Ovary (tissue), 3 donors: ENCODE data around the gene CMTM4.

Experiments
- CTCF ChIP-seq, 3 donors: fragments of 450-650 bp in 2 of 3; fragments of 200-600 bp in 1 of 3; IDR thresholded peaks; one replicate each; pipeline versions ENCODE4 v1.5.1 to v1.8.0; 2016 to 2022; ENCODE audit warnings: antibody characterized with exemption in 3 of 3, mild to moderate bottlenecking in 1 of 3
- POLR2A ChIP-seq: fragments of 450-650 bp; IDR thresholded peaks from one replicate; pipeline ENCODE4 v1.6.1; 2017; ENCODE audit warnings: antibody characterized with exemption, mild to moderate bottlenecking, moderate library complexity
- donor health status: DM: no; HTN: no; CAD: no.

- TF ChIP-seq POLR2A (no peak), CTCF (IDR thresholded peaks at IDR 0.05) (peak in 1 of 3 donors; percentile 11)
These were observed 107.4 kb downstream of the CMTM4 start for GRCh38 chr16:66588981-66589713.
